GM12892 (cell line): ENCODE data around the gene MBD1.

Experiments
- POLR2A ChIP-seq: IDR thresholded peaks from 2 replicates; pipeline ENCODE4 v1.6.1; 2011; ENCODE audit warnings: low read depth, low read length, control low read depth
- POLR2AphosphoS5 ChIP-seq: IDR thresholded peaks from 2 replicates; pipeline ENCODE4 v1.6.1; 2011; ENCODE audit warnings: low read depth, low read length, control low read depth

DNA sequence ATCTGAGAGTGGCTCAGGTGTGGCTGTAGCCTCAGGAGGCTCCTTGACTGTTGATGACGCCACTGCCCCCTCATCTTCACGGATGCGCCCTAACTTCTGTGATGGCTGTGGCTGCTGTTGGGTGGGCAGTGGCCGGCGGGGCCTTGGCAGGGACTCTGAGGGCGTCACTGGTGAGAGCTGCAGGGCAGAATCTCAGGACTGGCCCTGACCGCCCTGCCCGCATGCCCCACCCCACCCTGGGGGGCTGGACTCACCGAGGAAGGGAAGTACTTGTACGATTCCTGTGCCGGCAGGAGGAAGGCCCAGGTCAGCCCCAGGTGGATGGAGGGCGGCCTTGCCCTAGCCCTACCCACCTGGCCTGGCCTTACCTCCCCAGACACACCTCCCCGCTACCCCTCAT lies 3.7 kb upstream of the MBD1 start:
- TF ChIP-seq POLR2AphosphoS5 (no peak), POLR2A (no peak)
